ENCODE results near the gene SYT13. TPM values are rescaled to one million over a fixed set of nuclear protein-coding genes. Genes with fewer than 3 reads are reported as not detected.

Gene SYT13
- total and polyA plus RNA-seq, 2 of the 4 experiments (the other 2 are of a cell fraction), result not detected

DNA sequence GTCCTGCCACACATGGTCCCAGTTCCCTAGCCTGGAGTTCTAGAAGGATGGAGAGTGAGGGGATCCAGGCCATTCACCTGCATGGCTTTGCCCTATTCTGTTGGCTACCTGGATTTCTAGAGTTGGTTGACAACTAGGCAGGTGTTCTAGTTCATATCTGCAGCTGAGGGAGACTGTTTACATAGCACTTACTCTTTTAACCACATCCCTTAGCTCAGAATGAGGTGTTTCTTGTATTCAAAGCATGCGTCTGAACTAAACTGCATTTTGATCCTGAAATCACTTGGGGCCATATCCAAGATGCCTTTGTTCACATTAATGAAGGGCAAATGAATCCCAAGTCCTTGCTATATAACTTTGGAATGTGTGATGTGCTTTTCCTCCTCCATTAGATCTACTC is 60.9 kb downstream of the SYT13 start:
- Histone ChIP-seq H2BK20ac (ENCODE audit: low read depth, low read length) (no peak overlapping the region), H2AK9ac (replicated peaks; ENCODE audit: low read depth, low read length, poor library complexity) (no peak overlapping the region), H3K27ac (ENCODE audit: insufficient read depth, low read length) (no peak overlapping the region), H2AK5ac (ENCODE audit: low read depth, low read length) (no peak overlapping the region), H4K8ac (ENCODE audit: low read depth in 2 of 2, low read length in 2 of 2) (no peak overlapping the region), H3K27me3 (ENCODE audit: control insufficient read depth, insufficient read depth, low read length) (no peaks in the 10 kb centered on the region), H4K91ac (ENCODE audit: insufficient read depth, low read depth, low read length) (no peak overlapping the region), H3K4me3 (ENCODE audit: insufficient read depth, low read depth, low read length) (no peak overlapping the region), H2BK120ac (ENCODE audit: low read depth, low read length) (no peak overlapping the region), H2BK15ac (ENCODE audit: low read depth, low read length) (no peak overlapping the region), H4K20me1 (ENCODE audit: insufficient read depth, low read length) (no peaks in the 10 kb centered on the region), H3K23ac (ENCODE audit: low read depth, low read length) (no peak overlapping the region), H3K9me3 (ENCODE audit: control insufficient read depth, insufficient read depth, low read length) (no peaks in the 10 kb centered on the region), H3K18ac (ENCODE audit: low read depth, low read length) (no peak overlapping the region), H3K9me1 (ENCODE audit: insufficient read depth, low read length) (no peaks in the 10 kb centered on the region), H4K5ac (ENCODE audit: low read depth, low read length) (no peak overlapping the region), H3K14ac (replicated peaks; ENCODE audit: low read depth, low read length) (no peak overlapping the region), H3K4me2 (ENCODE audit: low read depth, low read length) (no peak overlapping the region), H2BK5ac (ENCODE audit: low read depth, low read length, poor library complexity, severe bottlenecking) (no peak overlapping the region), H3K56ac (ENCODE audit: extremely low read depth, insufficient read depth, low read length) (no peak overlapping the region), H3K79me1 (ENCODE audit: low read depth in 1 of 2, low read length in 2 of 2) (no peaks in the 10 kb centered on the region), H3K4me1 (ENCODE audit: control insufficient read depth, insufficient read depth, low read length) (no peaks in the 10 kb centered on the region), H3K36me3 (ENCODE audit: control insufficient read depth, insufficient read depth, low read length) (peaks cover 11% of the 10 kb centered on the region), H3K4ac (ENCODE audit: low read depth, low read length) (no peak overlapping the region), H3K9ac (ENCODE audit: low read depth, low read length) (no peak overlapping the region), H2AFZ (replicated peaks; ENCODE audit: low read length, poor library complexity) (no peak overlapping the region)
- intact Hi-C loops (cut with micrococcal nuclease), result no loop called here
- CTCF ChIA-PET, result no interaction called here
- dilution Hi-C loops (cut with HindIII; ENCODE audit: low sequenced_read_pairs, unreplicated experiment), result no loop called here
- TF ChIP-seq MXI1 (IDR thresholded peaks at IDR 0.05; ENCODE audit: borderline replicate concordance, low read depth, low read length) (no peak), POLR2A (IDR thresholded peaks at IDR 0.05; ENCODE audit: low read depth, low read length) (no peak), NFE2L2 (IDR thresholded peaks at IDR 0.05; ENCODE audit: low read depth, low read length) (no peak), MAZ (IDR thresholded peaks at IDR 0.05; ENCODE audit: borderline replicate concordance, low read depth, low read length) (no peak), RCOR1 (IDR thresholded peaks at IDR 0.05; ENCODE audit: insufficient replicate concordance, low read length) (no peak), MAFK (IDR thresholded peaks at IDR 0.05; ENCODE audit: low read depth, low read length) (no peak), FOS (IDR thresholded peaks at IDR 0.05; ENCODE audit: low read depth, low read length) (no peak), CHD1 (IDR thresholded peaks at IDR 0.05; ENCODE audit: low read depth, low read length) (no peak), RFX5 (IDR thresholded peaks at IDR 0.05; ENCODE audit: low read depth, low read length) (no peak), SMC3 (IDR thresholded peaks at IDR 0.05; ENCODE audit: low read depth, low read length) (no peak), BHLHE40 (IDR thresholded peaks at IDR 0.05; ENCODE audit: low read depth, low read length) (no peak)
- TF ChIP-seq, protein P1, sequence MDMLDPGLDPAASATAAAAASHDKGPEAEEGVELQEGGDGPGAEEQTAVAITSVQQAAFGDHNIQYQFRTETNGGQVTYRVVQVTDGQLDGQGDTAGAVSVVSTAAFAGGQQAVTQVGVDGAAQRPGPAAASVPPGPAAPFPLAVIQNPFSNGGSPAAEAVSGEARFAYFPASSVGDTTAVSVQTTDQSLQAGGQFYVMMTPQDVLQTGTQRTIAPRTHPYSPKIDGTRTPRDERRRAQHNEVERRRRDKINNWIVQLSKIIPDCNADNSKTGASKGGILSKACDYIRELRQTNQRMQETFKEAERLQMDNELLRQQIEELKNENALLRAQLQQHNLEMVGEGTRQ (IDR thresholded peaks at IDR 0.05; ENCODE audit: low read depth, low read length), result no peak
- no peak for ATAC-seq (ENCODE audit: low read depth)
- POLR2A ChIA-PET (ENCODE audit: unreplicated experiment), result no interaction called here
- WGBS, 2 experiments (ENCODE audit: extremely low coverage in 2 of 2, insufficient read length in 1 of 2), result no CpG with 5 or more reads among the region's 1 CpG
- no TSS peak for BruUV-seq (replicated peaks)
- DNase-seq, result no peak
- in situ Hi-C loops (cut with MboI; ENCODE audit: low sequenced_read_pairs), result no loop called here
